GM18520 (cell line): ENCODE data around the gene LRRC1.
A peak's percentile ranks its signal among the peaks of the same experiment; 100 is the strongest.

Experiments
- ATAC-seq: cut with Tn5 transposase; IDR thresholded peaks from one replicate; pipeline ENCODE4 v1.9.1; 2021; ENCODE audit not compliant: unreplicated experiment

The LRRC1 gene

GRCh38 chr6:53813801-53814200 is 19.0 kb downstream of the LRRC1 start:
- no peak for ATAC-seq

- no peak for ATAC-seq
Measured at GRCh38 chr6:53814353-53814752, 19.5 kb downstream of the LRRC1 start.

GRCh38 chr6:53815381-53816119 is 20.7 kb downstream of the LRRC1 start:
- no peak for ATAC-seq

- ATAC-seq: no peak
Measured at GRCh38 chr6:53818858-53819609, 24.2 kb downstream of the LRRC1 start.

- no peak for ATAC-seq
Measured at GRCh38 chr6:53822401-53823125, 27.8 kb downstream of the LRRC1 start.

- no peak for ATAC-seq
Measured at GRCh38 chr6:53824714-53825113, 29.9 kb downstream of the LRRC1 start.

- ATAC-seq: peak; percentile 37
Measured at GRCh38 chr6:53825532-53826321, 30.9 kb downstream of the LRRC1 start.

GRCh38 chr6:53827531-53827930 is 32.7 kb downstream of the LRRC1 start:
- ATAC-seq: no peak

GRCh38 chr6:53828215-53828614 is 33.4 kb downstream of the LRRC1 start:
- no peak for ATAC-seq

GRCh38 chr6:53828966-53829697 is 34.3 kb downstream of the LRRC1 start:
- ATAC-seq: no peak

GRCh38 chr6:53829698-53830221 is 35.0 kb downstream of the LRRC1 start:
- no peak for ATAC-seq

GRCh38 chr6:53830366-53830765 is 35.6 kb downstream of the LRRC1 start:
- ATAC-seq: no peak

- ATAC-seq: no peak
Measured at GRCh38 chr6:53831081-53831869, 36.5 kb downstream of the LRRC1 start.

GRCh38 chr6:53831936-53832660 is 37.3 kb downstream of the LRRC1 start:
- no peak for ATAC-seq

- ATAC-seq: no peak
Measured at GRCh38 chr6:53833155-53833554, 38.4 kb downstream of the LRRC1 start.

- ATAC-seq: no peak
Measured at GRCh38 chr6:53834132-53834531, 39.3 kb downstream of the LRRC1 start.

- no peak for ATAC-seq
Measured at GRCh38 chr6:53837865-53838769, 43.3 kb downstream of the LRRC1 start.

GRCh38 chr6:53840027-53840426 is 45.2 kb downstream of the LRRC1 start:
- ATAC-seq: no peak
